ENCODE data around the gene NCDN.

The NCDN gene

DNA sequence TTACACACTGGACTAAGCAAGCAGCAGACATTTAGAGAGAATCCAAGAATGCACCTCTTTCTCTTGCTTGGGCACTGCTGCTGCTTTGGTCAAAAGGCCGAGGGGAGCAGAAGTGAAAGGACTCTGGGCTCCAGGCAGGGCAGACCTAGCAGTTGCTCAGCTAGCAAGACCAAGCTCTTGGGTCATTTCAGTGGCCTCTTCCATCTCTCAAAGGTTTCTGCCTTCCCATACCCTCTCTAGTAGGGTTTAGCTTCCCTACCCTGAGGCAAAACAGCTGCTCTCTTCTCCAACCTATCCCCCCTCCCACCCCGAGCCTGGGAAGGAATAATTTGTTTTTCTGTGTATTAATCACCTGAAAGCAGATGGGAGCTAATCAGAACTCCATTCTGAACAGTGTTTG is 41.3 kb downstream of the NCDN start:
- Histone ChIP-seq H3K4me1 (ENCODE audit: control insufficient read depth in 5 of 5, insufficient read depth in 5 of 5, low read length in 5 of 5) (no peaks in the 10 kb centered on the region), H3K4me3 (ENCODE audit: low read depth in 1 of 5, low read length in 5 of 5) (no peak overlapping the region), H3K9ac (ENCODE audit: low read length in 5 of 5) (no peak overlapping the region), H3K27me3 (ENCODE audit: control insufficient read depth in 5 of 5, insufficient read depth in 4 of 5, low read length in 5 of 5) (no peaks in the 10 kb centered on the region), H3K27ac (ENCODE audit: low read depth, low read length) (no peak overlapping the region), H3K9me3 (ENCODE audit: control insufficient read depth in 5 of 5, low read length in 5 of 5) (no peaks in the 10 kb centered on the region), H3K36me3 (ENCODE audit: control insufficient read depth in 5 of 5, insufficient read depth in 5 of 5, low read length in 5 of 5) (peaks cover 17 to 57% (median 45%) of the 10 kb centered on the region in 5 donors)

DNA sequence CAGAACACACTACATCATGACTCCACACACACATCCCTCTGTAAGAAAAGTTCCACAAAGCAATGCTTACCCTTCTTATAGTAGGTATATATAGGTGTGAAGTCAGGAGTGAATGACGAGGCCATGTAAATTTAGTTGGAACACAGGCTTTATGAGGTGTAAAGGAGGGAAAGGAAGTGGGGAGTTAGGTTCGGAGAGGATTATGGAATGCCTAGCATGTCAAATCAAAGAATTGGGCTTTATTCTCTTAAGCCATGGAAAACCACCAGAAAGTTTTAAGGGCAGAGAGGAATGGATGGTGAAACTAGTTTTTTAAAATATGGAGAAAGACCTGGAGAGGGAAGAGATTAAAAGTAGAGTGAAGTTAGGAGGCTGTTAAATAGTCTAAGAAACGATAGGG is 41.8 kb downstream of the NCDN start:
- H3K9ac ChIP-seq (ENCODE audit: low read length in 5 of 5), result no peak overlapping the region
- H3K36me3 ChIP-seq (ENCODE audit: control insufficient read depth in 5 of 5, insufficient read depth in 5 of 5, low read length in 5 of 5), result peaks cover 21 to 62% (median 50%) of the 10 kb centered on the region in 5 donors
- H3K4me3 ChIP-seq (ENCODE audit: low read depth in 1 of 5, low read length in 5 of 5), result no peak overlapping the region
- no peaks in the 10 kb centered on the region for H3K27me3 ChIP-seq (ENCODE audit: control insufficient read depth in 5 of 5, insufficient read depth in 4 of 5, low read length in 5 of 5)
- no peak overlapping the region for H3K27ac ChIP-seq (ENCODE audit: low read depth, low read length)
- no peaks in the 10 kb centered on the region for H3K9me3 ChIP-seq (ENCODE audit: control insufficient read depth in 5 of 5, low read length in 5 of 5)
- H3K4me1 ChIP-seq (ENCODE audit: control insufficient read depth in 5 of 5, insufficient read depth in 5 of 5, low read length in 5 of 5), result no peaks in the 10 kb centered on the region

DNA sequence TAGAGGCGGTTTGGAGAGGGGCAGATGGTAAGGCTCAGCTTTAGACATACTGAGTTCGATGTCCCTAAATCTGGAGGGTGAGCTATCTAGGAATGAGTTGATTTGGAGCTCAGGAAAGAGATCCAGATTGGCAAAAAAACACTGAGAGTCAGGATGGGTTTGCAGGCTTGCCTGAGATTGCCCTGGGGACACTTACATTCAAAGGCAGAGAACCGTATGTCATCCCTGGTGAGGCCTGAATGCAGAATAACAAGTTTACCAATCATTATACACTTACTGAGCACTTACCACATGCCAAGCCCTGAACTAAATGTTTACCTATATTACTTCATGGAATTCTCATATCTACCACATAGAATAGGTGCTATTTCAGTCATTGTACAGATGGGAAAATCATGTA is 43.0 kb downstream of the NCDN start:
- Histone ChIP-seq H3K9me3 (ENCODE audit: control insufficient read depth in 5 of 5, low read length in 5 of 5) (no peaks in the 10 kb centered on the region), H3K9ac (ENCODE audit: low read length in 5 of 5) (no peak overlapping the region), H3K4me1 (ENCODE audit: control insufficient read depth in 5 of 5, insufficient read depth in 5 of 5, low read length in 5 of 5) (no peaks in the 10 kb centered on the region), H3K27ac (ENCODE audit: low read depth, low read length) (no peak overlapping the region), H3K36me3 (ENCODE audit: control insufficient read depth in 5 of 5, insufficient read depth in 5 of 5, low read length in 5 of 5) (peaks cover 26 to 72% (median 57%) of the 10 kb centered on the region in 5 donors), H3K27me3 (ENCODE audit: control insufficient read depth in 5 of 5, insufficient read depth in 4 of 5, low read length in 5 of 5) (no peaks in the 10 kb centered on the region), H3K4me3 (ENCODE audit: low read depth in 1 of 5, low read length in 5 of 5) (no peak overlapping the region)

DNA sequence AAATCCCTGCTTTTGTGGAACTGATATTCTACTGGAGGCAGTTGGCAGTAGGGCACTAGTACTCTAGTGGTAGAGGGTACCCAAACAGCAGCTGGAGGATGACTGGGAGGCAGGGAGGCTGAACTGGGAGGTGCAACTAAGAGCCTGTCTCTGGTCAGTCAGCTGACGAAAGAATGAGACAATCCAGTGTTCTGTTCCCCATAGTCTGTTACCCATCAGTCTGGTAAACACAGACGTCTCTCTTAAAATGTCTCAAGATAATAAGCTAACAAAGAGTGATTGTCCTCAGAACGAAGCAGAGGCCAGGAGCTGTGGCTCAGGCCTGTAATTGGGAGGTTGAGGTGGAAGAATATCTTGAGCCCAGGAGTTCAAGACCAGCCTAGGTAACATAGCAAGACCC is 45.9 kb downstream of the NCDN start:
- no peak overlapping the region for H3K27ac ChIP-seq (ENCODE audit: low read depth, low read length)
- H3K36me3 ChIP-seq (ENCODE audit: control insufficient read depth in 5 of 5, insufficient read depth in 5 of 5, low read length in 5 of 5), result peaks cover 46 to 83% (median 72%) of the 10 kb centered on the region in 5 donors

DNA sequence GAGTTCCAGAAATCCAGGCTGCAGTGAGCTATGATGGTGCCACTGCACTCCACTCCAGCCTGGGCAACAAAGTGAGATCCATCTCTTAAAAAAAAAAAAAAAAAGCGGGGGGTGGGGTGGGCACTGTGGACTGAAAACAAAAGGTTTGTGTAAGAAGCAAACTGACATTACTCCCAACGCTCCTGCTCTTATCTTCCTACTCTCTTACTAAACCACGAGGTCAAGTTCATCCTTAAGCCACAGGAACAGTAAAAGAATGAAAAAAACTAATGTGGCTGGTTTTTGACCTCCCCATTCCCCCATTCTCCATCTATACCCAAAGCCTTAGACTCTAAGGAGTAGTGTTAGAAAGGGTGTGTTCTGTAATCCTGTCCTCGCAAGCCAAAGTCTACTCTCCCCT is 46.3 kb downstream of the NCDN start:
- Histone ChIP-seq H3K9me3 (ENCODE audit: control insufficient read depth in 5 of 5, low read length in 5 of 5) (no peaks in the 10 kb centered on the region), H3K36me3 (ENCODE audit: control insufficient read depth in 5 of 5, insufficient read depth in 5 of 5, low read length in 5 of 5) (peaks cover 51 to 85% (median 74%) of the 10 kb centered on the region in 5 donors), H3K9ac (ENCODE audit: low read length in 5 of 5) (no peak overlapping the region), H3K4me1 (ENCODE audit: control insufficient read depth in 5 of 5, insufficient read depth in 5 of 5, low read length in 5 of 5) (no peaks in the 10 kb centered on the region), H3K4me3 (ENCODE audit: low read depth in 1 of 5, low read length in 5 of 5) (no peak overlapping the region), H3K27ac (ENCODE audit: low read depth, low read length) (no peak overlapping the region), H3K27me3 (ENCODE audit: control insufficient read depth in 5 of 5, insufficient read depth in 4 of 5, low read length in 5 of 5) (no peaks in the 10 kb centered on the region)

More for the DNA sequence above, 45.9 kb downstream of the NCDN start:
- H3K9me3 ChIP-seq (ENCODE audit: control insufficient read depth in 5 of 5, low read length in 5 of 5), result no peaks in the 10 kb centered on the region
- H3K27me3 ChIP-seq (ENCODE audit: control insufficient read depth in 5 of 5, insufficient read depth in 4 of 5, low read length in 5 of 5), result no peaks in the 10 kb centered on the region
- no peaks in the 10 kb centered on the region for H3K4me1 ChIP-seq (ENCODE audit: control insufficient read depth in 5 of 5, insufficient read depth in 5 of 5, low read length in 5 of 5)
- H3K4me3 ChIP-seq (ENCODE audit: low read depth in 1 of 5, low read length in 5 of 5), result no peak overlapping the region
- no peak overlapping the region for H3K9ac ChIP-seq (ENCODE audit: low read length in 5 of 5)

DNA sequence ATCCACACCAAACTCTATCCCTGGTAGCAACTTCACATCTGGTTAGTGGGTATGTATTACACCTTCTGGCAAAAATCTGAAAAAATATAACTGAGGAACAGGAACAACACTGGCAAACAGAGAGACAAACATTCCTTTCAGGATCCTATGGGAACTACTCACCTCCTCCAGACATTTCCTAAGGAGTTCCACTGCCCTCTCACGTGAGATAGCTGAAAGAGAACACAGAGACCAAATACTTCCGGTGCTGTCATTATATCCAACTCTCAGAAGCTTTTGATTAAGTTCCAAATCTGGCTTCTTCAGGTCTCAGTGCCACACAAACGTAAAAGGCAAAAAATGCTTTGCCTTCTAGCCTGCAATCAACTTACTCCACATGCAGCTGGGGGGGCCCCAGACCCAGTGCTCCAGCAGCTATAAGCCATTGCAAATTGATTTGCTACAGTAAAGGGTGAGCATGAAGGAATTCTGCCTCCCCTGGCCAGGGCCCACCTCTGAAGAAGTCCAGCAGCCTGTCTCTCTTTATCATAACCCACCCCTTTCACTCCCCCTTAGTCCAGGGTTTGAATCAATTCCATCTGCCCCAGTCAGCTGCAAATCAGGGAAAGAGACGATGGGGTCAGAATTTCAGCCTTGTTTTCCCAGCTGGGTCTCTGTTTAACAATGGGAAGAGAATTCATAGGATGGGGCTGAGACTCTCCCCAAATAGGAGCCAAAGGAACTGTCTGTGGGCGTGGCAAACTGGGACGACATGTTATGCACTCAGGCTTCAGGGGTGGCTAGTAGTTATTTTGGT is 47.7 kb downstream of the NCDN start:
- Histone ChIP-seq H3K36me3 (ENCODE audit: control insufficient read depth in 5 of 5, insufficient read depth in 5 of 5, low read length in 5 of 5) (peaks cover 51 to 84% (median 71%) of the 10 kb centered on the region in 5 donors), H3K4me3 (ENCODE audit: low read depth in 1 of 5, low read length in 5 of 5) (no peak overlapping the region), H3K27me3 (ENCODE audit: control insufficient read depth in 5 of 5, insufficient read depth in 4 of 5, low read length in 5 of 5) (no peaks in the 10 kb centered on the region), H3K4me1 (ENCODE audit: control insufficient read depth in 5 of 5, insufficient read depth in 5 of 5, low read length in 5 of 5) (no peaks in the 10 kb centered on the region), H3K9me3 (ENCODE audit: control insufficient read depth in 5 of 5, low read length in 5 of 5) (no peaks in the 10 kb centered on the region), H3K9ac (ENCODE audit: low read length in 5 of 5) (no peak overlapping the region), H3K27ac (ENCODE audit: low read depth, low read length) (no peak overlapping the region)

DNA sequence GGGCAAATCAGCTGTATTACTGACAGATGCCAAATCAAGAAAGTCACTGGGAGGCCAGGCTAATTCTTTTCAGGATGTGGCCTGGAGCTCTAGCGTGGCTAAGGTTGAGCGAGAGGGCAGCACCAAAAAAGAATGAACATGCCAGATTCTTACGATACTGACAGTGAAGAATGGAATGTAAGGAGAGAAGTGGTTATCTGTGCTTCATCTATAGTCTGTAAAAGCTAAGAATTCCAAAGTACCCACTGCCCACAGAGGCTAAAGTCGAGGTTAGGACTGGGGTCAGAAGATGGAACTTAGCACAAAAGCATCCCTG is 48.2 kb downstream of the NCDN start:
- no peaks in the 10 kb centered on the region for H3K27me3 ChIP-seq (ENCODE audit: control insufficient read depth in 5 of 5, insufficient read depth in 4 of 5, low read length in 5 of 5)
- peaks cover 52 to 81% (median 66%) of the 10 kb centered on the region in 5 donors for H3K36me3 ChIP-seq (ENCODE audit: control insufficient read depth in 5 of 5, insufficient read depth in 5 of 5, low read length in 5 of 5)
- H3K9me3 ChIP-seq (ENCODE audit: control insufficient read depth in 5 of 5, low read length in 5 of 5), result no peaks in the 10 kb centered on the region
- H3K4me1 ChIP-seq (ENCODE audit: control insufficient read depth in 5 of 5, insufficient read depth in 5 of 5, low read length in 5 of 5), result no peaks in the 10 kb centered on the region
- no peak overlapping the region for H3K9ac ChIP-seq (ENCODE audit: low read length in 5 of 5)
- no peak overlapping the region for H3K27ac ChIP-seq (ENCODE audit: low read depth, low read length)
- H3K4me3 ChIP-seq (ENCODE audit: low read depth in 1 of 5, low read length in 5 of 5), result no peak overlapping the region

DNA sequence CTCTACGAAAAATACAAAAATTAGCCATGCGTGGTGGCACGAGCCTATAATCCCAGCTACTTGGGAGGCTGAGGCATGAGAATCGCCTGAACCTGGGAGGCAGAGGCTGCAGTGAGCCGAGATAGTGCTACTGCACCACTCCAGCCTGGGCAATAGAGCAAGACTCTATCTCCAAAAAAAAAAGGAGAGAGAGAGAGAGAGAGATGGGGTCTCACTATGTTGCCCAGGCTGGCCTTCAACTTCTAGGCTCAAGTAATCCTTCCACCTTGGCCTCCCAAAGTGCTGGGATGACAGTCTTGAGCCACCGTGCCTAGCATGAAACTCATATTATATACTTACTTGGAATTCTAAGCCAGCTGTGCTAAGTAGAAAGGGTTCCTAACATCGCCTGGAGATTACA is 54.1 kb downstream of the NCDN start:
- H3K27me3 ChIP-seq (ENCODE audit: control insufficient read depth in 5 of 5, insufficient read depth in 4 of 5, low read length in 5 of 5), result no peaks in the 10 kb centered on the region
- H3K27ac ChIP-seq (ENCODE audit: low read depth, low read length), result no peak overlapping the region
- peaks cover 0 to 3% (median 0%) of the 10 kb centered on the region in 5 donors for H3K4me1 ChIP-seq (ENCODE audit: control insufficient read depth in 5 of 5, insufficient read depth in 5 of 5, low read length in 5 of 5)
- no peaks in the 10 kb centered on the region for H3K9me3 ChIP-seq (ENCODE audit: control insufficient read depth in 5 of 5, low read length in 5 of 5)
- H3K36me3 ChIP-seq (ENCODE audit: control insufficient read depth in 5 of 5, insufficient read depth in 5 of 5, low read length in 5 of 5), result peaks cover 44 to 73% (median 49%) of the 10 kb centered on the region in 5 donors
- no peak overlapping the region for H3K9ac ChIP-seq (ENCODE audit: low read length in 5 of 5)
- H3K4me3 ChIP-seq (ENCODE audit: low read depth in 1 of 5, low read length in 5 of 5), result no peak overlapping the region

DNA sequence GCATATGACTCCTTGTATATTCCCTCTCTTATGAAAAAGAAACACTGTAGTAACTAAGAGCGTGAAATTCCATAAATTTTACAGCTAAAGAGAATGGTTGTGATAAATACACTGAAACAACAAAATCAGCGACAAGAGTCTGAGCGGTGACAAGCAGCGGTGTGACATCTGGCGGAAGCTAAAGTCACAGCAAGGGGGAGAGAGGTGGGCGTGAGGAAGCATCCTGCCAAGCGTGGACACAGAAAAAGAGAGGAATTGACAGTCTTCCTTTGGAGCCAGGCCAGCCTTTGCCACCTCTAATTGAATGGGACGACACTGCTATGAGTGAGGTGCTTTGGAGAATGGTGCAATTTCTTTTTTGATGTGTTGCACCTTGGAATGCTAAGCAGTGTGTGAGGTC is 57.8 kb downstream of the NCDN start:
- no peaks in the 10 kb centered on the region for H3K27me3 ChIP-seq (ENCODE audit: control insufficient read depth in 5 of 5, insufficient read depth in 4 of 5, low read length in 5 of 5)
- no peaks in the 10 kb centered on the region for H3K9me3 ChIP-seq (ENCODE audit: control insufficient read depth in 5 of 5, low read length in 5 of 5)
- no peak overlapping the region for H3K9ac ChIP-seq (ENCODE audit: low read length in 5 of 5)
- H3K36me3 ChIP-seq (ENCODE audit: control insufficient read depth in 5 of 5, insufficient read depth in 5 of 5, low read length in 5 of 5), result peaks cover 36 to 55% (median 44%) of the 10 kb centered on the region in 5 donors
- H3K27ac ChIP-seq (ENCODE audit: low read depth, low read length), result no peak overlapping the region
- H3K4me3 ChIP-seq (ENCODE audit: low read depth in 1 of 5, low read length in 5 of 5), result no peak overlapping the region
- peaks cover 0 to 3% (median 0%) of the 10 kb centered on the region in 5 donors for H3K4me1 ChIP-seq (ENCODE audit: control insufficient read depth in 5 of 5, insufficient read depth in 5 of 5, low read length in 5 of 5)

Data from subcutaneous abdominal adipose tissue (tissue), 5 donors.